Retina (tissue), 1 donor: Measurements from ENCODE around the gene TMEM156.

Experiments used
- DNase-seq: peaks from one replicate; pipeline ENCODE4 v3.0.0-alpha.2; 2016

TMEM156 gene

GRCh38 chr4:39032218-39033085 lies at the start of gene TMEM156:
Gene TMEM156, minus strand, starts transcription at chr4:39032409. Its CDS starts 96 bp downstream, at chr4:39032313.
- no peak for DNase-seq

- no peak for DNase-seq
These were observed 46.6 kb upstream of the TMEM156 start for GRCh38 chr4:39078829-39079228.

- DNase-seq = no peak
These were observed 36.7 kb upstream of the TMEM156 start for GRCh38 chr4:39068907-39069306.

- no peak for DNase-seq
These were observed 35.2 kb upstream of the TMEM156 start for GRCh38 chr4:39067451-39067850.

- no peak for DNase-seq
These were observed 34.8 kb upstream of the TMEM156 start for GRCh38 chr4:39067031-39067430.

GRCh38 chr4:39066371-39066770 lies 34.2 kb upstream of the TMEM156 start:
- no peak for DNase-seq

GRCh38 chr4:39063430-39063829 lies 31.2 kb upstream of the TMEM156 start:
- no peak for DNase-seq

- no peak for DNase-seq
These were observed 30.5 kb upstream of the TMEM156 start for GRCh38 chr4:39062770-39063097.

- peak; percentile 49 for DNase-seq
These were observed 30.0 kb upstream of the TMEM156 start, which contains the start of gene KLHL5 for GRCh38 chr4:39062094-39062769. Gene KLHL5, plus strand, starts transcription at chr4:39062232. Its CDS starts 421 bp downstream, at chr4:39062653.

GRCh38 chr4:39061457-39061856 lies 29.2 kb upstream of the TMEM156 start:
- DNase-seq = no peak

GRCh38 chr4:39056023-39056422 lies 23.8 kb upstream of the TMEM156 start:
- DNase-seq = no peak

- DNase-seq = no peak
These were observed 22.3 kb upstream of the TMEM156 start for GRCh38 chr4:39054497-39054896.

GRCh38 chr4:39053983-39054382 lies 21.8 kb upstream of the TMEM156 start:
- DNase-seq = no peak

- DNase-seq = no peak
These were observed 19.3 kb upstream of the TMEM156 start for GRCh38 chr4:39051492-39051891.

GRCh38 chr4:39050590-39050989 lies 18.4 kb upstream of the TMEM156 start:
- DNase-seq = no peak

- DNase-seq = no peak
These were observed 16.1 kb upstream of the TMEM156 start for GRCh38 chr4:39048311-39048710.

GRCh38 chr4:39047681-39048080 lies 15.5 kb upstream of the TMEM156 start:
- no peak for DNase-seq

- no peak for DNase-seq
These were observed 14.0 kb upstream of the TMEM156 start for GRCh38 chr4:39046249-39046648.

GRCh38 chr4:39045827-39046221 lies 13.6 kb upstream of the TMEM156 start:
- DNase-seq = no peak

GRCh38 chr4:39044956-39045826 lies 13.0 kb upstream of the TMEM156 start:
- peak; percentile 39 for DNase-seq

- DNase-seq = peak; percentile 71
These were observed 12.3 kb upstream of the TMEM156 start for GRCh38 chr4:39044364-39044955.

GRCh38 chr4:39043861-39044363 lies 11.7 kb upstream of the TMEM156 start:
- no peak for DNase-seq
